EL (cell line): ENCODE data around the gene FGFR3.

Source experiments
- DNase-seq: peaks from one replicate; pipeline ENCODE4 v3.0.0-alpha.2; 2016

The FGFR3 gene

DNA sequence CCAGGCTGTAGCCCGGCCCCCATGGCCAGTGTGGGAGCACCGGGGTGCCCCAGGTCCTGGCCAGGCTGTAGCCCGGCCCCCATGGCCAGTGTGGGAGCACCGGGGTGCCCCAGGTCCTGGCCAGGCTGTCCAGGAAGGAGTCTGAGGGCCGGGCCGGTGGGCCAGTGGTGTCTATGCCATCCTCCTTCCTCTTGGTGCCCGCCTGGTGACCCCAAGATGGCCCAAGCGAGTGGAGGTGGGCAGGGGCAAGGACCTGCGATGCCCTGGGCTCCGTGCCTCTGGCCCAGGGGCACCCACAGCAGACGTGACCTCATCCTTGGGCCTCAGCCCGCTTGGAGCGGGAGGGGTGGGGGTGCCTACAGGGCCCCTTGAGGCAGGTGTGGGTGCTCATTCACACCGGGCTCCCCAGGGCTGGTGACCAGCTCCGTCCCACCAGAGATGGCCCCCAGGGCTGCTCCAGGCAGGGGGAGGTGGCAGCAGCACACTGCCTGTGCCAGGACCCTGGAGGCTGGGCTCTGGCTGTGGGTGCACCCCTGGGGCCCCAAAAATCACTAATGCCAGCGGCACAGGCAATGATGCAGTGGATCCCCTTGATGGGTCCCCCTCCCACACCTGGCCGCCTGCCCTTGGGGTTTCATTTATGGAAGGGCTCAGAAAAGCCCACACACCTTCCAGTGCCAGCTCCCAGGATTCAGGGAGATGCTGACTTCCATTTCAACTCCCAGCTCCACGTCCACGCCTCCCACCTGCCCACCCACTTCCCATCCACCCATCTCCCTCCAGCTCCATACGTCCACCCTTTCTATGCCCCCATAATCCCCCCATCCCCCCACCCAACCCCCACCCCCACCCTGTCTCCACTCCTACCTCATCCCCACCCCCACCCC lies 36.0 kb upstream of the FGFR3 start:
- DNase-seq = no peak

- no peak for DNase-seq
Observed at GRCh38 chr4:1757836-1758235, 35.3 kb upstream of the FGFR3 start.

DNA sequence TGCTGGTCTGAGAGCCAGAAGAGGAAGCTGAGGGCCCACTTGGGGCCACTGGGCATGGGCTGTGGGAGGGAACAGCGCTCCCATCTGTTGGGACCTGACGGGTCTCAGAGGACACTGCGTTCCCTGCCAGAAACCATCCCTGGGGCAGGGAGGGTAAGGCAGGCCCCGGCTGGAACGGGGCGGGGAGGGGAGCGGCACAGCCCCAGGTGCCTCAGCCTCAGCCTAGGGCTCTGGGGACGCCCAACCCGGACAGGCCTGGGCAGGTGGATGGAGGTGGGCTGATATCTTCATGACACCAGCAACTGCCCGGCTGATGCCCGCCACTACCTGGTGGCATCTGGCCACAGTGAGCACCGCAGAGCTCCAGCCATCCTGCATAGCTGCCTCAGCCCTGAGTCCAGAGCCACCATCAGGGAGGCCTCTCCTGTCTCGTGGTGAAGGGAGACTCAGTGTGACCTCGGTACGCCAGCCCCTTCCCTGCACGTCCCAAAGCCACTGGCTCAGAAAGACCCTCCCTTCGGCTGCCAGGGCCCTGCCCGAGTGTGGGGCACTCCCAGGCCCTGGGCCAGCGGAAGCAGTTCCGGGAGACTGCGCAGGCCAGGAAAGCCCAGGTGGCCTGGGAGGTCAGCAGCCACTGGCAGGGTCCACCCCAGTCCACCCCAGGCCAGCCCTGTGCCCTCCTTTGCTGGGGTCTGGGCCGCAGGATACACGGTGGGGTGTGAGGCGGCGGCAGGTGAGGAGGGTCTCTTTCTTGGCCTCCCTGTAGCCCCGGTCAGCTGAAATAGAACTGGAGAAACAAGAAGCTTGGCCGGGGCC lies 34.6 kb upstream of the FGFR3 start:
- no peak for DNase-seq

DNA sequence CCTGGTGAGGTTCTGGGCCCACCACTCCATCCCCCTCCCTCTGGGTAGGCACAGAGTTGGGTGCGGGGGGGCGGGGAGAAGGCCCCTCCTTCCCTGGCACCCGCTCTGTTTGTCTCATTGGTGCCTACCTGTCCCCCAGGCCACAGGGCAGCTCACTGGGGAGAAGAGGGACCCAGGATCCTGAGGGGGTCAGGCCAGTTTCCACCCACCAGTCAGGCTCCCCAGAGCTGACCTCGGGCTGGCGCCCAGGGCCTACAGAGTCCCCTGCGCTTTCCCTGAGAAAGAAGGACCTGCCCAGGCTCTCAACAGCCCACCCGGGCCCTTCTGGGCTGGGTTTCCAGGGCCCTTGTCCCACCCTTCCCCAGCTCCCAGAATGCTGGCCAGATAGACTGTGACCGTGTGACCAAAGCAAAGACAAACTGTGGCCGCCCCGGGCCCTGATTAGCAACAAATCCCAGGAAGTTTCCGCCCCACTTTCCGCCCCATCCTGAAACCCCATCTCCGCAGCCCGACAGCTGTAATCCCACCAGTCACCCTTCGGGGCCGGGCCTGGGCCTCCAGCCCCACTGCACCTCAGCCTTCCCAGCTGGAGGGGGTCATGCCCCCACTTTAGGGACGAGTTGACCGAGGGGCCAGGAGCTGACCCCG lies 33.8 kb upstream of the FGFR3 start:
- DNase-seq = no peak

GRCh38 chr4:1759818-1760223 lies 33.3 kb upstream of the FGFR3 start:
- DNase-seq = no peak

- no peak for DNase-seq
Observed at GRCh38 chr4:1760521-1761071, 32.5 kb upstream of the FGFR3 start.

DNA sequence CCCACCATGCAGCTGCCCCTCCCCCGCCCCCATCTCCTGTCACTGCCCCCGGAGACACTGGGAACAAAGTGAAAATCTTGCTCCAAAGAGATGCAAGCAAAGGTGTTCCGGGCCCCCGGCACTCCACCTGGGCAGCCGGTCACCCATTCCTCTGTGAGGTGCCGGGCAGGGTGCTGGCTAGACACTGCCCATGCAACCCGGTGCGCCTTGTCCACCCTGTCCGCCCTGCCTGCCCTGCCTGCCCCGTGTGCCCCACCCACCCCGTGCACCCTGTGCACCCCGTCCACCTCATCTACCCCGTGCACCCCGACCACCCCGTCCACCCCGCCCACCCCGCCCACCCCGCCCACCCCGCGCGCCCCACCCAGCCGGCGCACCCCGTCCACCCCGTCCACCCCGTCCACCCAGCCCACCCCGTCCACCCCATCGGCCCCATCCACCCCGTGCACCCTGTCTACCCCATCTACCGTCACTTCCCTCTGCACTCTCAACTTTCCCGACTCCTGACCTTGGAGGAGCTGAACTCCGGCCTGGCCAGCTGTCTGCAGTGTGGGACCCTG lies 31.9 kb upstream of the FGFR3 start:
- DNase-seq = no peak

DNA sequence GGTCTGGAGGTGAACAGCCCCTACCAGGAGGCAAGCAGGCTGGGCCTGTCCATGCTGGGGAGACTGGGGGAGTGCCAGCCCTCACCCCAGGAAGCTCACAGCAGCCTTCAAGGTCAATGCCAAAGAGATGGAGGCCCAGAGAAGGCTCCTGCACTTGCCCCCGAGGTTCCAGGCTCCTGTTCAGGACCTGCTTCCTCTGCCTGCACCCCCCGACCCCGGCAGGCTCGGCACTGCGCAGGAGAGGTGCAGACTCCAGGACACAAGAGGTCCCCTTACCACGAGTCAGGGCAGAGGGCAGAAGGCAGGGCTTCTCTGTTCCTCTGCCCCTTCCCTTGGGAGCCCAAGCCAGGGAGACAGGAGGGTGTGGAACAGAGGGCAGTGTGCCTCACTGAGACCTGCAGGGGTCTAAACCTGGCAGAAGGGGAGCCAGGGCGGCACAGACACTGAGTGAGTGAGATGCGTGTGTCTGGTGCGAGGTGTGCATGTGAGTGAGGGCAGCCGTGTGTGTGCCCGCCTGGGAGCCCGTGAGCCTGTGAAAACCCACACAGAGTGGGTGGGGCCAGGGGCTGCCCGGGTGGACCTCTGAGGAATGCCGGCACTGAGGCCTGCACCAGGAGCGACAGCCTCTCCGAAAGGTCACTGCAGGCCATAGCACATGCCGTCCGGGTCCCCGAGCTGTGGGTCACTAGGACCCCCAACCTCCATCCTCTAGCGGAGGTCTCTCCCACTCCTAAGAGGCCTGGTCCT lies 30.7 kb upstream of the FGFR3 start:
- no peak for DNase-seq

- DNase-seq = no peak
Observed at GRCh38 chr4:1763070-1763549, 30.0 kb upstream of the FGFR3 start.

GRCh38 chr4:1763550-1764080 lies 29.5 kb upstream of the FGFR3 start:
- peak; percentile 51 for DNase-seq

- no peak for DNase-seq
Observed at GRCh38 chr4:1764670-1765069, 28.4 kb upstream of the FGFR3 start.

GRCh38 chr4:1765409-1766072 lies 27.6 kb upstream of the FGFR3 start:
- DNase-seq = no peak

DNA sequence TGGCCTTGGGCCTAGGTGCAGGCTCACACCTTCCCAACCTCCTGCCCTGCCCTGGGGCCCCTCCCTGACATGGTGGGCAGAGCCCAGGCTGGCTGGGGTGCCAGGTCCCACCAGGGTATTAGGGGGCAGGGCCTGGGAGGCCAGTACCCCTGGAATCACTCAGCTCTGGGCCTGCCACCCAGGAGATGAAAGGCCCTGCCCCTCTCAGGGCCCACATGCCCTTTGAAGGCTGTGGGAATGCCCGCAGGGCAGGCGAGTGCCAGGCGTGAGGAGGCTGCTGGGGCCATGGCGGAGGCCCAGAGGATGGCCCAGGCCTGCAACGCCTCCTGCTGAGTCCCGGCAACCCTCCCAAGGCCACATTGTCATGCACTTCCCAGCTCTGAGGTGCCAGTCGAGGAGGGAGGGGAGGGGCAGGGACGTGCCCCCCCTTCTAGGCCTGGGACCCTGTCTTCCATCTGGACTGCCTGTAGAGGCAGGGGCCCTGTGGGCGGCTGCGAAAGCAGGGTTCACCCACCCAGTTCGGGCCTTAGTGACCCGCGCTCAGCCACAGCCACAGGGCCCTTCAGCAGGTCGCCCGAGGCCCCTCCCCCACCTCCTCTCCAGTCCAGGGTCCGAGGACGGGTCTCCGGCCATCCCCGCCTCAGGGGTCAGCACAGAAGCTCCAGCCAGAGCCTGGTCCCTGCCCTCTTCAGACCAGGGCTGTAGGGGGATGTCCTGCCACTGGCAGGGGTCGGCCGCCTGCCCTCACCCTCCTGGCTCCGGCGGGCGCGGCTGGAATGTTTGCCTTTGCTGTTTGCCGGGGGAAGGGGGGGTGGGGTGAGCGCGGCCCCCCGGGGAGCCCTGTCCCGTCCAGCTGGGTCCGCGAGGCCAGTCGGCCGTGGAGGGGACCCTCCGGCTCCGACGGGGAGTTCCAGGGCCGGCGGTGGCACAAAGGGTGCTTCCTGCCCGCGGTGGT lies 26.7 kb upstream of the FGFR3 start:
- DNase-seq = no peak

DNA sequence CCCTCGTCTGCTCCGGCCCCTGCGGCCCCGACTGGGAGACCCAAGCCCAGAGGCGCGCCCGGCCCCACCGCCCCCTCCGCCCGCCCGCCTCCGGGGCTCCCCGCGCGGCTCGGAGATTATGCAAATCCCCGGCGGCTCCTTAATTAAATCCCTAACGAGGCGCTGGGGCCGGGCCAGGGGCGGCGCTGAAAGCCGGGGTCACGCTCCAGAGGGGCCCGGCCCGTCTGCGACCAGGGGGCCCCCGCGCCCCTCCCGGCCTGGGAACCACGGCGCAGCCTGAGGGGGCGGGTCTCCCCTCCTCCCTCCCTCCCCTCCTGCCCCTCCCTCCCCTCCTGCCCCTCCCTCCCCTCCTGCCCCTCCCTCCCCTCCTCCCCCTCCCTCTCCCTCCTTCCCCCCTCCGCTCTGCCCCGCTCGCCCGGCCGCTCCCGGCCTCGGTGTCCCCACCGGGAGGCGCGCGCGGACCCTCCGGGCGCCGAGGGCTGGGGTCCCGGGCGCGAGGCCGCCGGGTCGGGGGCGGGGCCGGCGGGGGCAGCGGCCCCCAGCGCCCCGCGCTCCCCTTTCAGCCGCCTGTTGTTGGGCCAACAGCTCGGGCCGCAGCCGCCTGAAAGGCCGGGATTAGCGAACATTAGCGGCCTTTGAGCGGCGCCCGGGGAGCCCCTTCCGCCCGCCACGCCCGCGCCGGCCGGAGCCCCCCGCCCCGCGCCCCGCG lies 25.9 kb upstream of the FGFR3 start:
- DNase-seq = no peak

- peak; percentile 27 for DNase-seq
Observed at GRCh38 chr4:1767770-1768366, 25.2 kb upstream of the FGFR3 start.

DNA sequence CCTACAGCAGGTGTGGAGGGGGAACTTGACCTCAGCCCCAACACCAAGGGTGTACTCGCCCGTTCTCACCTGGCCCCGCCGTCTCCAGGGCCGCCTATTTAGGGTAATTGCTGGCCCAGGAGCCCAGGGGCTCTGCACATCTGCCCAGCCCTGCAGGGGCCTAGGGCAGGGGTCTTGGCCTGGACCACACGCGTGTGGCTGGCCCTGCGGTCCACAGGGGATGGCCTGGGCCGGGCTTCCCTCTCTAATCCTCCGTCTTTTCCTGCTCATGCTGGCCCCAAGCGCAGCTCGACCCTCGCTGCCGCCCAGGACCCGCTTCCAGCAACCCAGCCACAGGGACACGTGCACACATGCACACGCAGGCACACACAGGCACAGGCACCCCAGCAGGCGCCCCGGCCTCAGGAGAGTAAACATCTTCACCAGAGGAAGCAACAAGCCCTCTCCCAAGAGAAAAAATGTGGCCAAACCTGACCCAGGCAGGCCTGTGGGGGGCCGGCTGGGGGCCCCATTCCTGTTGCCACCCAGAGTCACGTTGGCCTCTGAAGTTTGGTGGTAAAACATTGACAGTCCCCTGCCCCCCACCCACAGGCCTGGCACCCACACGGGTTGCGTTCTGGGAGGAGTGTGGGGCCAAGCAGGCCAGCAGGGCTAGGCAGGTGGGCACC lies 24.6 kb upstream of the FGFR3 start:
- no peak for DNase-seq

DNA sequence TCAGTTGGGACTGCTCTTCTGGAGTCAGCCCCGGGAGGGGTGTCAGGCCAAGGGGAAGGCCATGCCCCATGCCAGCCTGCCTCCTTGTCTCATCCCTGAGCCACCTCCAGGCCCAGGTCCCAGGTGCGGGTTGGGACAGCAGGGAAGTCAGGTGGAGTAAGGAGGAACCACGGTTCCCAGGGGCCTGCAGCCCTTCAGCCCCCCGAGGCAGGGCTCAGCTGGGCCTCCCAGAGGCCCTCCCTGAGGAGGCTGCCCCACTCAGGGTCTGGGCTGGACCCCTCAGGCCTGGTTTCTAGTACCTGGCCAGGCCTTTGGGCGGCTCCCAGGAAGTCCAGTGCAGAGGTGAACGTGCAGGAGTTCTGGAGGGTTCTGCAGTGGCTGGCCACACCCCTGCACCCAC lies 23.4 kb upstream of the FGFR3 start:
- DNase-seq = no peak

GRCh38 chr4:1770245-1770644 lies 22.8 kb upstream of the FGFR3 start:
- DNase-seq = no peak
